GM12875 (cell line): ENCODE results near the gene GLRX2.
A peak's percentile ranks its signal among the peaks of the same experiment; 100 is the strongest.

ENCODE experiments used
- H3K4me3 ChIP-seq: one replicate; pipeline ENCODE4 v1.5.1; 2011; ENCODE audit warnings: low read depth, low read length, control low read depth
- CTCF ChIP-seq: IDR thresholded peaks from 2 replicates; pipeline ENCODE4 v1.5.1; 2011; ENCODE audit warnings: low read depth, mild to moderate bottlenecking, control low read depth, inconsistent platforms, low read length, moderate library complexity, borderline replicate concordance; ENCODE audit not compliant: insufficient read depth

The GLRX2 gene

GRCh38 chr1:193131266-193131860 lies 26.1 kb upstream of the GLRX2 start:
- no peak overlapping the region for H3K4me3 ChIP-seq
- no peak for TF ChIP-seq CTCF

- no peak for TF ChIP-seq CTCF
- H3K4me3 ChIP-seq, result no peak overlapping the region
Measured at GRCh38 chr1:193125369-193125768, 20.2 kb upstream of the GLRX2 start.

- no peak overlapping the region for H3K4me3 ChIP-seq
- no peak for TF ChIP-seq CTCF
Measured at GRCh38 chr1:193123751-193124150, 18.5 kb upstream of the GLRX2 start.

- TF ChIP-seq CTCF, result peak; percentile 88
- H3K4me3 ChIP-seq, result peak within 1 kb of the TSS; percentile 78
Measured at GRCh38 chr1:193121616-193122593, 16.7 kb upstream of the GLRX2 start, which contains the start of gene CDC73. Gene CDC73, plus strand, starts transcription at chr1:193122031. Its CDS starts 170 bp downstream, at chr1:193122201.

GRCh38 chr1:193120604-193121166 lies 15.5 kb upstream of the GLRX2 start:
- H3K4me3 ChIP-seq, result no peak overlapping the region
- TF ChIP-seq CTCF, result no peak

- H3K4me3 ChIP-seq, result no peak overlapping the region
- no peak for TF ChIP-seq CTCF
Measured at GRCh38 chr1:193118803-193119730, 13.9 kb upstream of the GLRX2 start.
